ENCODE results near the gene DDN.

DDN gene

GRCh38 chr12:49031573-49032161 is 32.5 kb upstream of the DDN start:
- no peak for DNase-seq

- no peak for DNase-seq
Observed at GRCh38 chr12:49030714-49031572, 31.8 kb upstream of the DDN start.

GRCh38 chr12:49030119-49030518 is 30.9 kb upstream of the DDN start:
- DNase-seq: no peak

GRCh38 chr12:49028666-49029275 is 29.6 kb upstream of the DDN start:
- no peak for DNase-seq

GRCh38 chr12:49027846-49028555 is 28.8 kb upstream of the DDN start:
- no peak for DNase-seq

- DNase-seq: no peak
Observed at GRCh38 chr12:49026678-49027480, 27.7 kb upstream of the DDN start.

DNA sequence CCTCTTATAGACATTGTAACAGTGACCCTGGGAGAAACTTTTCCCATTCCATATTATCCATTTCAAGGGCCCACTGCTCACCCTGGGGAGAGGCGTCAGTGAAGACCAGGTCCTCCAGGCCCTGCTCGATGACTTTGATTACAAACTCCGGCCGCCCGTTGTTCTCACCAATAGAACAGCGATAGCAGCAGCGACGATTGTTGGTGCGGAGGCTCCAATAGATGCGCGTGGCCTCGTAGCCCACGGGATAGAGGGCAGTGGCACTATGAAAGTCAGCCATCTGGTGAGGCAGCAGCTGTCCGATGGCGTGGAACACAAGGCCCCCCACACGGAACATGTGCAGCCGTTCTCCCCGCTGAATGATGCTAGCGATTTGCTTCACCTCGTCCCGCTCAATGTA is 26.9 kb upstream of the DDN start:
- DNase-seq: no peak

GRCh38 chr12:49025463-49025862 is 26.3 kb upstream of the DDN start:
- no peak for DNase-seq

DNA sequence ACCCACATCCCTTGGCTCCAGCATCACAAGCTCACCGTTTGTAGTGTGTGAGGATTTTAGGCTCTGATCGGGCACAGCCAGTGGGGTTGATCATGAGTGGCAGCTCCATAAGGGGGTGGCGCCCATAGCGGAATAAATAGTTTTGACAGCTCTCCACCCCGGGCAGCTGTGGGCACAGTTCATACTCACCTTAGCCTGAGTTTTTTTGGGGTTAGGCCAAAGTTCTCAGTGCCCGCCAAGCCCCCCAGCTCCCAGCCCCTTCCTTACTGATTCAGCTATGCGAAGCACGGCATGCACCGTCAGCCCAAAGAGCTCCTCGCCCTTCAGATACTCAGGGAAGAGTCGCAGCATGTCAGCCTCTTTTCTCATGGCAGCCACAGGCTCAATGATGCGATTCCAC is 25.4 kb upstream of the DDN start:
- DNase-seq: no peak

- no peak for DNase-seq
Observed at GRCh38 chr12:49023812-49024211, 24.6 kb upstream of the DDN start.

DNA sequence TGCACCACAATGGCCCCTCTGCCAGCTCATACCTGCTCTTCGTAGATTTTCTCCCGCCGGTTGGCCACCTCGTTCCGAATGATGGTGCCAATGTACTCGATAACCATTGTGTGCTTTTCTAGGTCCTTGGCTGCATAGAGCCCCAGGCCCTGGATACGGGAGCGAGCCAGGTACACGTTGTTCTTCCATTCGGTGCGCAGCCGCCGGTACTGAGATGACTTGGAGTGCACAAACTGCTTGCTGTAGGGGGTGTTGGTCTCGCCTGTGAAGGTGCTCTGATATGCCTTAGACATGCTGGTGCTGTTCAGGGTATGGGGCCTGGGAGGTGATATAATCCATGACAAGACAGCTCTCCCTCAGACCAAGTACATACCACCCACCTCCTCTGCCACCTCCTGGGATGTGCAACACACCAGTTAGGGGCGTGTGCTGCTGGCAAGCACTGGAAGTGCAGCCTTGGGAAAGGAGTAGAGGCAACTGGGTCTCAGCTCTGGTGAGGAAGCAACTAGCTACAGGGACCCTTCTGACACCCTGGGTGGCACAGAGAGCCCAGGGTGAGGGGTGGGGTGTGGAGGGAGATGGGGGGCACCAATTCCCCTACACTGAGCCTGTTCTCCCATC is 23.5 kb upstream of the DDN start:
- no peak for DNase-seq

DNA sequence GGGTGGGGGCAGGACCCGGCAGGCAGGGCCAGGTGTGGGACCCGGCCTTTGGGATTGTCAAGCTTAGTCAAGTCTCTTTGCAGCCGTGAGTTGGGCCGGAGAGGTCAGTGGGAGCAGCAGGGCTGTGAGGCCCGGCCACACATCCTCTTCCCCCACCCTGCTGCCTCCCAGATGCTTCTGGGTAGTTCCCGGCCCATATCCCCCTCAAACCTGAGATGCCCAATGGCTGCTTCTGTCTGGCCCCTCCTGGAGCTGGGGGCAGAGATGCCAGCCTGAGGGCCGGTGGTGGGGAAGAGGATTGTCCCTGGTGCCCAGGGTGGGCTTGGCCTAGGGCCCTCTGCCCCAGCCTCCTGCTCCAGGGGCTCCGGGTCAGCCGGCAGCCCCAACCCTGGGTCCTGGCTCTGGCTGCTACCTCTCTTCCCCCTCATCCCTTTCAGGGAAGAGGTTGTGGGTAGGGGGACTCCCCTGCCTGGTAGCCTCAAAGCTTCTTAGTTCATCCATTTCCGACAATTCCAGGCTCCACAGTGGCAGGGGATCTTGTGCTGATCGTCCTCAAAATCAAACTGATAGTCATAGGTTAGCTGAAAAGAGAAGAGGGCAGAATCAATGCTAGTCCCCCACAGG is 22.2 kb upstream of the DDN start:
- DNase-seq: no peak

DNA sequence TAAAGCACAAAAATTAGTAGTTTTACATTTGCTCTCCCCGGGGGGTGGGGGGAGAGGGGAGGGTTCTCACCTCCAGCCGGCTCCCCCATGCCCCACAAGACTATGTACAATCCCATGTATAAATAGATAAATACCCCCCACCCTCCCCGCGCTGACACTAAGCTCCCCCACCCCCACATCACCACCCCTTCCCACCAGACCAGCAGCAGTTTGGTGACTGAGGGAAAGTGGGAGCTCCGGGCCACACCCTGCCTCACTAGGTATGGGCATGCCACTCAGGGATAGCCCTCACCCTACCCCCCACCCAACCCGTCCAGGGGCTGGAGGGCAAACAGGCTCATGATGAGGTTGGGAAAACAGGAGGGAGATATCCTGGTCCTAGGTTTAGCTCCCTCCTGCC is 21.3 kb upstream of the DDN start:
- no peak for DNase-seq

DNA sequence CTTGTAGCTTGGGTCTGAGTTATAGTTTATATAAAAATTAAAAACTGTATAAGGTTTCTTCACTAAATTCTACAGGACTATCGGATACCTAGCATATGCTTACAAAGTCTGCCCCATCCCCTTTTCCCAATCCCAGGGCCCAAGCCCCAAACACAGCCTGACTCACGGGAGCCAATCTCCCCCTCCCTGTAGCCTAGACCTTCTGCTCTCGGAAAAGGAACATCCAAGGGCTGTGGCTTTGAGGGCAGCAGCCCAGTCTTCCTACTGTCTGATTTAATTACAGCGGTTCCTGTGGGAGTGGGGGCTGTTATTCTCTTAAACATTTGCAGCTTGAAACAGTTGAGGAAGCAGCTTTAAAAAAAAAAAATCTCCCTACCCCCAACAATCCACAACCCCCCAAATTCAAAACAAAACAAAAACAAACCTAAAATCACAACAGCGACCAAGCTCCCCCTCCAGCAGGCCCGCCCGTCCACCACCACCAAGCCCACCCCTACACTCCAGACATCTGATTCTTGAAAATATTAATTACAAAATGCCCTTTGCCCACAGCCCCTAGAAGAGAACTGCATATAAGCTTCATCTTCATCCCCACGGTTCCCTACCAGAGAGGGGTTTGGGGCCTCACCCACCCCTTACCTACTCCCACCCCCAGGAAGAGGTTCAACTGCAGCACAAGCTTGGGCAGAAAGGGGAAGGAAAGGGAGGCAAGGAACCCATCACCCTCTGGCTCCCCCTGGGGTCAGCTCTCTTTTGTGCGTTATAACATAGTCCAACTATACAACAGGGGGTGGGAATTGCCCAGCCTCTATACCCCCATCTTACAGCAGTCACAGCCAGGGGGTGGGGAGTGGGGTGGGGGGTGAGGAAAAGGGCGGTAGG is 20.5 kb upstream of the DDN start:
- no peak for DNase-seq

DNA sequence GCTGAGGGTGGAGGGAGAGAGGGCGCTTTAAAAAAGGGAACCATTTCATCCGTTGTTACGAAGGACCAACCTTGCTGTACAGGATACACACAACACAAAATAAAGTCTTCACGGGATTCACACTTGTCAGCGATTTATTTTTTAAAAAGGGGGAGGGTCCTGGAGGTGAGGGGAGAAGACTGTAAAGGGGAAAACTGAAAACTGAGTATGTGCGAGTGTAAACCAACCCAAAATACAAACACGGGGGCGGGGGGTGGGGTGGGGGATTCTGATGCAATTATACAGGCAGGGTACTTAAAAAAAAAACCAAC is 19.9 kb upstream of the DDN start:
- DNase-seq: no peak

DNA sequence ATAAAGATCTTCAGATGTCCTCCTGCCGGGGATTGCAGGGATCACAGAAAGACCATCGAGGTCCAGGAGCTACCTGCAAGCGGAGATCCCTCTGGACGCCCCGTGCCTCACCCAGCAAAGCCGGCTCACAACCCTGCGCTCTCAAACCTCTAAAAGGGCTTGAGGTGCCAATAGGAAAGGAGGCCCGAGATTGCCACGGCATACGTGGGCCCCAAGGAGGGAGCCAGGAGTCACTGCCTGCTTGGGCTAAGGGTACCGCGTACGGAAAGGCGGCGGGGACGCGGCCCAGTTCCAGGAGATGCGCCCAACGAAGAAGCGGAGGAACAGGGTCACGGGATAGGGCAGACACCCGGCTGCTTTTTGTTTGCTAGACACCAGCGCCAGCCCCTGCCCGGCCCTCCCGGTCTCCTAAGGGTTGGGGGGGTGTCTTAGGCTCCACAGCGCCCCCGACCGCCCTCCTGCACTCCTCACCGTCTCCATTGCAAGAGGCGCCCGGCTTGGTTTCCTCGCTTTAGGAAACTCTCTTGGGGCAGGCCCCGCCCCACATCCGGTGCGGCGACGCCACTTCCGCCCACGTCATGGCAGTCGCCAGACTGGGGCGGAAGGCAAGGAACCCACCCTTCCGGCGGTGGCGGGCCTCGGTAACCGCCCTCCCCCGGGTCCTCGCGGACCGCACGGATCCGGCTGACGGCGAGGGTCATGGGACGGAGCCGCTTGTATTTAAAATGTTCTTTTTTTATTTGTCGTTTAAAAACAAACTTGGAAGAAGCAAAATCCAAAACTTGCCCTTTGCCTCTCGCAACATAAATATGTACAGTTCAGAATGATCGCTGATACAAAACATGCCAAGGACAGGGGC is 19.3 kb upstream of the DDN start, which contains the start of gene PRKAG1:
PRKAG1 (minus strand) TSS at position 516 of the 859 bp plus-strand sequence; CDS start at position 480, 36 bp downstream.
- DNase-seq: peak; percentile 99

GRCh38 chr12:49017891-49018260 is 18.7 kb upstream of the DDN start:
- peak; percentile 18 for DNase-seq

GRCh38 chr12:49015196-49015595 is 16.0 kb upstream of the DDN start:
- no peak for DNase-seq

- DNase-seq: no peak
Observed at GRCh38 chr12:49014547-49014946, 15.4 kb upstream of the DDN start.

DNA sequence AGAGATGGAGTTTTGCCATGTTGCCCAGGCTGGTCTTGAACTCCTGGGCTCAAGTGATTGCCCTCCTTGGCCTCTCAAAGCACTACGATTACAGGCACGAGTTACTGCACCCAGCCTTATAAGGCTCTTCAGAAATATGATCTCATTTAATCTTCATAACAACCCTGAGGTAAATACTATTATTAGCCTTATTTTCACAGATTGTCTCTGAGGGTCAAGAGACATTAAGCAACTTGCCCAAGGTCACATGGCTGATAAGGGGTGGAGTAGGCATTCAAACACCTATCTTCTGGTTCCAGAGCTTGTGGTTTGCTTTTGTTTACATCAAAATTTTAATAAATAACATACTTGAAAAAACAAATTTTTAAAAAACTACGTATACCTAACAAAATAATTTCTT is 14.3 kb upstream of the DDN start:
- no peak for DNase-seq

Data from central memory CD4-positive, alpha-beta T cell (primary cell).